Kidney epithelial cell (primary cell): ENCODE measurements around the gene SLC43A1. TPM values are rescaled to one million over a fixed set of nuclear protein-coding genes. Genes with fewer than 3 reads are reported as not detected.

Source experiments
- DNase-seq: peaks from one replicate; pipeline ENCODE4 v3.0.0-alpha.2; 2010; ENCODE audit warnings: low read depth
- H3K27me3 ChIP-seq: 2 replicates; pipeline ENCODE4 v1.6.0; 2011; ENCODE audit warnings: low read length; ENCODE audit not compliant: control insufficient read depth, insufficient read depth
- H3K36me3 ChIP-seq: 2 replicates; pipeline ENCODE4 v1.5.1; 2011; ENCODE audit warnings: low read length; ENCODE audit not compliant: control insufficient read depth, insufficient read depth
- H3K4me3 ChIP-seq: 2 replicates; pipeline ENCODE4 v1.5.1; 2011; ENCODE audit warnings: low read depth, mild to moderate bottlenecking, control low read depth, low read length
- total RNA-seq: library from RNA; depleted of rRNA; stranded (reverse); fragments of >200 nt; gene quantifications from 2 replicates; pipeline ENCODE4 v1.2.3, GENCODE V29; 2015
- TF ChIP-seq, protein P1 (sequence below): IDR thresholded peaks from 2 replicates; pipeline ENCODE4 v1.5.1; 2011; ENCODE audit warnings: mild to moderate bottlenecking, moderate library complexity, low read length, control low read depth, inconsistent platforms; ENCODE audit not compliant: insufficient read depth, poor library complexity, severe bottlenecking

SLC43A1 gene
- total RNA-seq, 1 donor from 2014 or later, result 16.7 TPM

DNA sequence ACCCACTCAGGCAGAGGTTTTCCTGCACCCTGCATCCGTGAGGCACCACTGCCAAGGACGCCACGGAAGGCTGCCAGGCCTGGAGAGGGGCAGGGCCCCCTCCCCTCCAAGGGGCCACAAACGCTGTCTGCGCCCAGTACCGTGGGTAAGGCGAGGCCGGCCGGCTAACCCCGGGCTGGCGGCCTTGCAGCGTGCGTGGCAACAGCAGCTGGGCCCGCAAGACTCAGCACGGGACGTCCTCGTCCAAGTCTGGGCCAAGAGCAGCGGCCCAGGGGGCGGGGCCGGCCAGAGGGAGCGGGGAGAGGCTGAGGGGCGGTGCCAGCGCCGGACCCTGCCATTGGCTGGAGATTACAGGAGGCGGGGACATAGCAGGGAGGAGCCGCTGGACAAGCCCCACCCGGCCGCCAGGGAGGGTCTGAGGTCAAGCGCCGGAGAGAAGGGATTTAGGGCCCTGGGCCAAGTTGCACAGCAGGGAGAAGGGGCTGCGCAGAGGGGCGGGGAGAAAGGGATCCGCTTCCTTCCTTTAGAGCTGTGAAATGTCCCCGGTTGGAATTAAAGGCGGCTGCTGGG lies 16.0 kb downstream of the SLC43A1 start:
- Histone ChIP-seq H3K36me3 (no peaks in the 10 kb centered on the region), H3K4me3 (peak overlapping the region; percentile 30), H3K27me3 (no peaks in the 10 kb centered on the region)
- TF ChIP-seq, protein P1, sequence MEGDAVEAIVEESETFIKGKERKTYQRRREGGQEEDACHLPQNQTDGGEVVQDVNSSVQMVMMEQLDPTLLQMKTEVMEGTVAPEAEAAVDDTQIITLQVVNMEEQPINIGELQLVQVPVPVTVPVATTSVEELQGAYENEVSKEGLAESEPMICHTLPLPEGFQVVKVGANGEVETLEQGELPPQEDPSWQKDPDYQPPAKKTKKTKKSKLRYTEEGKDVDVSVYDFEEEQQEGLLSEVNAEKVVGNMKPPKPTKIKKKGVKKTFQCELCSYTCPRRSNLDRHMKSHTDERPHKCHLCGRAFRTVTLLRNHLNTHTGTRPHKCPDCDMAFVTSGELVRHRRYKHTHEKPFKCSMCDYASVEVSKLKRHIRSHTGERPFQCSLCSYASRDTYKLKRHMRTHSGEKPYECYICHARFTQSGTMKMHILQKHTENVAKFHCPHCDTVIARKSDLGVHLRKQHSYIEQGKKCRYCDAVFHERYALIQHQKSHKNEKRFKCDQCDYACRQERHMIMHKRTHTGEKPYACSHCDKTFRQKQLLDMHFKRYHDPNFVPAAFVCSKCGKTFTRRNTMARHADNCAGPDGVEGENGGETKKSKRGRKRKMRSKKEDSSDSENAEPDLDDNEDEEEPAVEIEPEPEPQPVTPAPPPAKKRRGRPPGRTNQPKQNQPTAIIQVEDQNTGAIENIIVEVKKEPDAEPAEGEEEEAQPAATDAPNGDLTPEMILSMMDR, result no peak
- peak; percentile 39 for DNase-seq

DNA sequence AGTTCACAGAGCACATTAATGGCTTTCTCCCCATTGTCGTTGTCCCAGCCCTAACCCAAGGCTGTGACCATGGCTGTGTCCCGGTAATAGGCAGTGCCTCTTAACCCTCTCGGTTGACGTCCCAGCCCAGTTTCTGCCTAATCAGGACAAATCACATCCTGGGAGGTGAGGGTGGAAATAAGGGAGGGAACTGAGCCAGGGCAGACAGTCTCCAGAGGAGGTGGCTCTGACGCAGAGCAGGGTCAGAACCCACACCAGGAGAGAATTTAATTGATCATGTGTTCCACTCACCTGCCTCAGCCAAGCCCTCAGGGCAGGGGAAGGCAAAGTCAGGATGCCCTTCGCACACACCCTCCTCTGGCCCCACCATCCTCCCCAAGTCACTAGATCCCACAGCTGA lies 17.0 kb downstream of the SLC43A1 start:
- no peak for DNase-seq
- TF ChIP-seq, protein P1, result no peak
- no peaks in the 10 kb centered on the region for H3K27me3 ChIP-seq
- H3K4me3 ChIP-seq, result no peak overlapping the region
- H3K36me3 ChIP-seq, result no peaks in the 10 kb centered on the region

DNA sequence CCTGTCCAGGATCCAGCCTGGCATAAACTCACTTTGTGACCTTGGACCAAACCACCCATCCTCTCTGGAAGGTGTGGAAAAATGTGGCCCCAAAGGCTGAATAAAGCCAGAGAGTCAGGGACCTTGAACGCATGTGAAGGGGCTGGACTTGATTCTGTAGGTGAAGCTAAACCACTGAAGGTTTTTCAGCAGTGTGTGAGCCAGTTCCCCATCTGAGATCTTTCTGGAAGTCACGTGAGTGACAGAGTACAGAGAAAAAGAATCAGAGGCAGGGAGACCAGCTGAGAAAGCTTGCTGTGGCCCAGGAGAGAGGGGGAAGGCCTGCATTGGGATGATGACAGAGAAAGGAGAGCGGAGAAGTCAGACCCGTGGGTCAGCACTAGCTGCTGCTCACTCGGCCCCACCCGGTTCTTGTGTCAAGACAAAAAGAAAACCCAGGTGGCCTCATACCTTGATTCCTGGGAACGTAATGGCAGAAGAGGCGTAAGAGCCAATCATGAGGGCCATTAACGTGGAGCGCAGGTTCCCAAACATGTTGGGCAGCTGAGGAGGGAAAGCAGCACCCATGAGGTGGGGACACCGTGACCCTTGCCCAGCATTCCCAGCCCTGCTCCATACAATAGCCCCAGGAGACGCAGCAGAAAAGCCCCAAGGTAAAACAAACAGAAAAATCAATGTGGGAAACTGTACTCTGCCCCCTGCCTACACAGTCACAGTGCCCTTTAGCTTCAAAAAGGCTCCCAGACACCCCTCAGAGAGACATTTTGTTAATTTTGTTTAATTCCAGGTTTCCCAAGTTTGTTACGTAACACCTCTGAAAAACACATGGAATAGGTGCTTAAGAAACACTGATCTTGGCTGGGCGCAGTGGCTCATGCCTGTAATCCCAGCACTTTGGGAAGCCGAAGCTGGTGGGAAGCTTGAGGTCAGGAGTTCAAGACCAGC lies 17.9 kb downstream of the SLC43A1 start:
- TF ChIP-seq, protein P1, result no peak
- H3K4me3 ChIP-seq, result no peak overlapping the region
- no peaks in the 10 kb centered on the region for H3K27me3 ChIP-seq
- H3K36me3 ChIP-seq, result no peaks in the 10 kb centered on the region
- no peak for DNase-seq

DNA sequence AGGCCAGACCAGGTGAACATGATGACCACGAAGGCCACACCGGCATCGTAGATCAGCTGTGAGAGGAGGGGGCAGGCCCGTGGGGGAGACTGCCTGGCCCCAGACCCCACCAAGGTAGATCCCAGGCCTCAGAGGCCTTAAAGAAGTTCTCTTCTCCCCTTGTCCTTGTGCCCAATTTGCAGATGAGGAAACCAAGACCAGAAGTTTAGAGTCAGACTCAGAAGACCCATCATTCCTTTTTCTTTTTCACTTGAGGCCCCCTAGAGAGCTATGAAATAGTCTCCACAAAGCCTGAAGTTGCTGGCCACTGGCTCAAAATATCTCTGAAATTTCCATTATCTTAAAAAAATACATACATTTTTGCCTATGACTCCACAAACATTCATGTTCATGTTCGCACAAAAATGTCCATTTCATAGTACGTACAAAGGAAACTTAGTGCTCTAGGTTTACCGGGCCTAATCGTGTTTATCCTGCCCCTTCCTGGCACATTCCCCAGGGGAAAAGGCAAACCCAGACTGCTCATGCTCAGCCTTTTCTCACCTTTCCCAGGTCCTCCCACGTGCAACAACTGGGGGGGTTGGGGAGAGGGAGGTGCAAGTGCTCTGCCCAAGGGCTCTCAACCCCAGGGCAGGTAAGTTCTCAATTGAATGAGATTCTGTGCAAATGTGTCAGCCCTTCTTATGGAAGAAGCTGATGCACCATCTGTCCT lies 19.2 kb downstream of the SLC43A1 start:
- DNase-seq, result no peak
- TF ChIP-seq, protein P1, result no peak
- Histone ChIP-seq H3K4me3 (no peak overlapping the region), H3K27me3 (no peaks in the 10 kb centered on the region), H3K36me3 (no peaks in the 10 kb centered on the region)

DNA sequence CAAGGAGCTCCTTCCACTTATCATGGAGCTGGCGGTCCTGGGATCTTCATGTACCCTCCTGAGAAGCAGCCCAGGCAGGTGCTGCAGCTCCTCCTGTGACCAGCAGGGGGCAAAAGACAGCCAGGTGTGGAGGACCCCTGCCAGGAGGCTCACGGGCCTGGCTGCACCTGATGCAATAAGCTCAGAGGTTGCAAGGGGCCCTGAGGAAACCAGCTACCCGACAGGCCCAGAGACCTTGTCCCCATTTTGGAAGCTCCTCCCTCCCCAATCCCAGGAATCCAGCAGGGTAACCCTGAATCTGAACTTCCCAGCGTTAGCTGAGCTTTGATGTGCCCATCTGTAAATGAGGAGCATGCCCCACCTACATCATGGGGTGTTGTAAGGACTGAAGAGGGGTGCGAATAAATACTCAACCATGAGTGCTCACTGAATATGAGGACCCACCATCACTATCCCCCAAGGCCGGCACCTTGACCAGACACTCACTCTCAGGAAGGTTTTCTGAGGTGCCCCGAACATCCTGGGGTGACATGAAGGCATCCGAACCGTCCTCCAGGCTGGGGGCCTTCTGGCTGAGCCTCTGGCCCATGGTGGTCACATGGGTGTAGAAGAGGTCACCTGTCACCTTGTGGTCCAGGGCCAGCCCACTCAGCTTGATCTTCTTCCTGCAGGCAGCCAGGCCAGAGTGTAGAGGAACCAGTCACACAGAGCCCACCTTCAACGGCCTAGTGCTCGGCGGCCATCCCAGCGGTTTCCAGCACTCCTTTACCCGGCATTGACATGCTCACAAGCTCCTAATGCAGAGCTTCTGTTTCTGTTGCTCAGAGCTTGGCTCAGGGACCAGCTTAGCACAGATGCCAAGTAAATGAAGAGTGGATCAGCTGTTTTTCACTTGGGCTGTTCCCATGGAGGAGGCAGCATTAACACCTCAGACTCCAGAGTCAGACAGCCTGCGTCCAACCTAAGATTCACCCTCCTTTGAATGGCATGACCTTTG lies 21.7 kb downstream of the SLC43A1 start:
- H3K4me3 ChIP-seq, result no peak overlapping the region
- no peaks in the 10 kb centered on the region for H3K36me3 ChIP-seq
- TF ChIP-seq, protein P1, result peak; percentile 98
- H3K27me3 ChIP-seq, result no peaks in the 10 kb centered on the region
- no peak for DNase-seq
